PC-9 (cell line): Measurements from ENCODE around the gene TMA16. TPM values are rescaled to one million over a fixed set of nuclear protein-coding genes. Genes with fewer than 3 reads are reported as not detected.

Experiments
- BruUV-seq: library from RNA; stranded (reverse); fragments of 400-500 nt; replicated peaks from 2 replicates; lab custom pipeline; 2021; lab: Mats Ljungman, UMichigan
- CTCF ChIA-PET: fragments of 300-600 bp; sonication (Branson Sonifier 250); formaldehyde crosslinking; loops from one replicate; lab custom pipeline; 2022; ENCODE audit warnings: antibody characterized with exemption; lab: Charles Lee
- POLR2A ChIA-PET: fragments of 300-600 bp; sonication (Branson Sonifier 250); formaldehyde crosslinking; loops from one replicate; lab custom pipeline; 2022; ENCODE audit warnings: antibody characterized with exemption; ENCODE audit not compliant: unreplicated experiment; lab: Charles Lee
- DNase-seq, 2 experiments: peaks; one replicate each; pipeline versions ENCODE4 v3.0.0 to v3.0.0-alpha.2; 2015 to 2022; ENCODE audit warnings: mixed read lengths in 1 of 2
- H2AFZ ChIP-seq: fragments of 200-600 bp; sonication (generic); 2 replicates; pipeline ENCODE4 v1.8.1; 2017; ENCODE audit warnings: antibody characterized with exemption
- H3F3A ChIP-seq: fragments of 200-600 bp; sonication (generic); 2 replicates; pipeline ENCODE4 v1.8.1; 2017; ENCODE audit warnings: antibody characterized with exemption, mild to moderate bottlenecking, low read depth; ENCODE audit not compliant: insufficient read depth
- H3K27ac ChIP-seq: fragments of 200-600 bp; sonication (generic); 2 replicates; pipeline ENCODE4 v1.6.1; 2016; ENCODE audit warnings: mixed run types
- H3K27me3 ChIP-seq: fragments of 200-600 bp; sonication (generic); 2 replicates; pipeline ENCODE4 v1.6.1; 2016; ENCODE audit warnings: low read depth, mixed run types; ENCODE audit not compliant: insufficient read depth
- H3K36me3 ChIP-seq: fragments of 200-600 bp; sonication (generic); 2 replicates; pipeline ENCODE4 v1.6.1; 2016; ENCODE audit warnings: low read depth, mixed run types
- H3K4me1 ChIP-seq: fragments of 200-600 bp; sonication (generic); replicated peaks from 2 replicates; pipeline ENCODE4 v1.6.1; 2016; ENCODE audit warnings: mixed run types; ENCODE audit not compliant: insufficient read depth
- H3K4me2 ChIP-seq: fragments of 200-600 bp; sonication (generic); 2 replicates; pipeline ENCODE4 v1.6.1; 2017; ENCODE audit warnings: mixed run types
- H3K4me3 ChIP-seq: fragments of 200-600 bp; sonication (generic); 2 replicates; pipeline ENCODE4 v1.6.1; 2016; ENCODE audit warnings: mixed run types
- H3K79me2 ChIP-seq: fragments of 200-600 bp; sonication (generic); 2 replicates; pipeline ENCODE4 v1.6.1; 2017; ENCODE audit warnings: low read depth, mixed run types
- H3K9me2 ChIP-seq: fragments of 200-600 bp; sonication (generic); 2 replicates; pipeline ENCODE4 v1.8.1; 2017; ENCODE audit warnings: mild to moderate bottlenecking; ENCODE audit not compliant: insufficient read depth
- H3K9me3 ChIP-seq: fragments of 200-600 bp; sonication (generic); 2 replicates; pipeline ENCODE4 v1.8.1; 2016; ENCODE audit warnings: low read depth; ENCODE audit not compliant: insufficient read depth
- H4K20me1 ChIP-seq: fragments of 200-600 bp; sonication (generic); 2 replicates; pipeline ENCODE4 v1.8.1; 2017; ENCODE audit not compliant: insufficient read depth
- CTCF ChIP-seq: fragments of 200-600 bp; sonication (generic); conservative IDR thresholded peaks from 2 replicates; pipeline ENCODE4 v1.6.1; 2017; ENCODE audit warnings: mixed run types, antibody characterized with exemption, mild to moderate bottlenecking, moderate library complexity
- EZH2 ChIP-seq: fragments of 200-600 bp; sonication (generic); IDR thresholded peaks from 2 replicates; pipeline ENCODE4 v1.8.0; 2017; ENCODE audit warnings: antibody characterized with exemption, low read depth
- intact Hi-C: fragments of 100-400 bp; cut with micrococcal nuclease; formaldehyde crosslinking; loops from one replicate; pipeline ENCODE4 v1.10.0; 2022; ENCODE audit not compliant: unreplicated experiment
- total RNA-seq: library from RNA; stranded (reverse); gene quantifications from 2 replicates; pipeline ENCODE4 v1.2.3, GENCODE V29; 2021

The TMA16 gene
- total RNA-seq, 1 experiment from 2014 or later, result 36.8 TPM

DNA sequence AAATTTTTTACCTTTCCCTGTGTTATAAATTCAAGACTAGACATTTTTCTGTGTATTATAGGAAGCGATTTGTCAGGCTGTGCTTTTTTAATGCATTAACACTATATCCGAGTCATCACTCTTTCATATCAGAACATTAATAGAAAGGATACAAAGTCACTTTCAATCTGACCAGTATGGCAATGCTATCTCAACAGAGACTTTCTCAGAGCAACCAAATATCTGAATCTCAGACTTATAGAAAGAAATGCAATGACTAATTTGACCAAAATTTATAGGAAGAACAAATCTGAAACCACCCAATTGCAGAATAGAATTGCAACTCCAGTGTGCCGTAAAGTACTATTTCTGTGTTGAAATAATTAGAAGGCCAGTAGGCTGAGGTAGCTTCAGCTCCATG lies 20.5 kb upstream of the TMA16 start:
- H3K4me1 ChIP-seq, result no peaks in the 10 kb centered on the region
- H3K79me2 ChIP-seq, result no peaks in the 10 kb centered on the region
- no peaks in the 10 kb centered on the region for H4K20me1 ChIP-seq
- CTCF ChIA-PET, result no interaction called here
- H3K9me2 ChIP-seq, result no peaks in the 10 kb centered on the region
- no peak overlapping the region for H3K4me2 ChIP-seq
- TF ChIP-seq EZH2, result no peak
- no peak overlapping the region for H2AFZ ChIP-seq
- H3K4me3 ChIP-seq, result no peak overlapping the region
- no peaks in the 10 kb centered on the region for H3K9me3 ChIP-seq
- H3K36me3 ChIP-seq, result no peaks in the 10 kb centered on the region
- no peaks in the 10 kb centered on the region for H3K27me3 ChIP-seq
- no peak overlapping the region for H3K27ac ChIP-seq
- intact Hi-C loops, result no loop called here
- BruUV-seq, result no TSS peak
- no peak for DNase-seq
- H3F3A ChIP-seq, result no peaks in the 10 kb centered on the region
- POLR2A ChIA-PET, result no interaction called here

DNA sequence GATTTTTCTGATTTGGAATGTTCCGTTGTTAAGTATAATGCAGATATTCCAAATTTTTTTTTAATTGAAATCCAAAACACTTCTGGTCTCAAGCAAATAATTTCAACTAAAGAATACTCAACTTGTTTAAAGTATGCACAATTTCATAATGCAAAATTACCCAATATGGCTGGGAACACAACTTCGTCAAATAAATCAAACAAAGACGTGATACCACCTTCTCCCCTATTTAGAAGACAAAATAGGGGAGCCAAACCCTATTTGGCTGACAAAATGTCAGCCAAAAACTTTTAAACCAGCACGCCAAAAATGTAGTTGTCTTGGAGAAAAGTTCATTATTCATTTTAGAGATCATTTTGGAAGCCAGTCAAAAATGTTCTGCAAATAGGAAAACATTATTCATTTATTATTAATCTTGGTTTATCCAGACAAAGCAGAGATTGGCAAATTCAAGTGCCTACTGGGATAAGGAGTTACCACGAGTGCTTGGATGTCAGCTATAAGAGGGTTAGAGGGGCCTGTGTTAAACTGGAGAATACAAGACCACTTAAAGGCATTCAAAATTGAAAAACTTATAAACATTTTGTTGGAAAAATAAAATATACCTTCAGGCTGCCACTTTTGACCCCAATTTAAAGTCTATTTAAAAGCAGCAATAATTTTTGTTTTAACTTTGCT lies 17.6 kb upstream of the TMA16 start:
- ChIA-PET POLR2A (no interaction called here), CTCF (no interaction called here)
- no TSS peak for BruUV-seq
- Histone ChIP-seq H3K4me3 (no peak overlapping the region), H3K36me3 (no peaks in the 10 kb centered on the region), H3F3A (no peaks in the 10 kb centered on the region), H3K4me1 (no peaks in the 10 kb centered on the region), H3K9me2 (no peaks in the 10 kb centered on the region), H3K4me2 (no peak overlapping the region), H3K27ac (no peak overlapping the region), H3K79me2 (no peaks in the 10 kb centered on the region), H3K9me3 (no peaks in the 10 kb centered on the region), H3K27me3 (no peaks in the 10 kb centered on the region), H2AFZ (no peak overlapping the region), H4K20me1 (no peaks in the 10 kb centered on the region)
- intact Hi-C loops, result no loop called here
- DNase-seq, result no peak
- TF ChIP-seq CTCF (no peak), EZH2 (no peak)

- H2AFZ ChIP-seq, result no peak overlapping the region
- no peaks in the 10 kb centered on the region for H3K4me1 ChIP-seq
- ChIA-PET CTCF (no interaction called here), POLR2A (no interaction called here)
- H3K79me2 ChIP-seq, result no peaks in the 10 kb centered on the region
- H3K4me3 ChIP-seq, result no peak overlapping the region
- TF ChIP-seq EZH2 (no peak), CTCF (no peak)
- no peaks in the 10 kb centered on the region for H3K36me3 ChIP-seq
- H3K27me3 ChIP-seq, result no peaks in the 10 kb centered on the region
- no peak for DNase-seq
- no peaks in the 10 kb centered on the region for H4K20me1 ChIP-seq
- intact Hi-C loops, result loop anchor here (10.0 kb wide), 1 partner anchor 987 kb away; no protein-coding TSS in a partner anchor
- no peaks in the 10 kb centered on the region for H3K9me2 ChIP-seq
- no TSS peak for BruUV-seq
- no peaks in the 10 kb centered on the region for H3K9me3 ChIP-seq
- H3F3A ChIP-seq, result no peaks in the 10 kb centered on the region
- H3K27ac ChIP-seq, result no peak overlapping the region
- no peak overlapping the region for H3K4me2 ChIP-seq
Observed at GRCh38 chr4:163482190-163482589, 12.3 kb upstream of the TMA16 start.

- H3K36me3 ChIP-seq, result no peaks in the 10 kb centered on the region
- H3K4me2 ChIP-seq, result no peak overlapping the region
- no peaks in the 10 kb centered on the region for H3F3A ChIP-seq
- ChIA-PET CTCF (no interaction called here), POLR2A (no interaction called here)
- no peak overlapping the region for H3K4me3 ChIP-seq
- no peak overlapping the region for H2AFZ ChIP-seq
- intact Hi-C loops, result loop anchor here (1.0 to 10.0 kb wide), 2 partner anchors 59 to 990 kb away; no protein-coding TSS in a partner anchor
- no peaks in the 10 kb centered on the region for H3K9me3 ChIP-seq
- H3K27ac ChIP-seq, result no peak overlapping the region
- no peaks in the 10 kb centered on the region for H3K79me2 ChIP-seq
- TF ChIP-seq CTCF (peak; percentile 69), EZH2 (no peak)
- no peaks in the 10 kb centered on the region for H3K9me2 ChIP-seq
- no TSS peak for BruUV-seq
- H3K4me1 ChIP-seq, result no peaks in the 10 kb centered on the region
- peak in 1 of 2 experiments; percentile 18 for DNase-seq
- H4K20me1 ChIP-seq, result no peaks in the 10 kb centered on the region
- no peaks in the 10 kb centered on the region for H3K27me3 ChIP-seq
Observed at GRCh38 chr4:163484906-163485305, 9.6 kb upstream of the TMA16 start.
